ENCODE data around the gene MICALL2.

DNA sequence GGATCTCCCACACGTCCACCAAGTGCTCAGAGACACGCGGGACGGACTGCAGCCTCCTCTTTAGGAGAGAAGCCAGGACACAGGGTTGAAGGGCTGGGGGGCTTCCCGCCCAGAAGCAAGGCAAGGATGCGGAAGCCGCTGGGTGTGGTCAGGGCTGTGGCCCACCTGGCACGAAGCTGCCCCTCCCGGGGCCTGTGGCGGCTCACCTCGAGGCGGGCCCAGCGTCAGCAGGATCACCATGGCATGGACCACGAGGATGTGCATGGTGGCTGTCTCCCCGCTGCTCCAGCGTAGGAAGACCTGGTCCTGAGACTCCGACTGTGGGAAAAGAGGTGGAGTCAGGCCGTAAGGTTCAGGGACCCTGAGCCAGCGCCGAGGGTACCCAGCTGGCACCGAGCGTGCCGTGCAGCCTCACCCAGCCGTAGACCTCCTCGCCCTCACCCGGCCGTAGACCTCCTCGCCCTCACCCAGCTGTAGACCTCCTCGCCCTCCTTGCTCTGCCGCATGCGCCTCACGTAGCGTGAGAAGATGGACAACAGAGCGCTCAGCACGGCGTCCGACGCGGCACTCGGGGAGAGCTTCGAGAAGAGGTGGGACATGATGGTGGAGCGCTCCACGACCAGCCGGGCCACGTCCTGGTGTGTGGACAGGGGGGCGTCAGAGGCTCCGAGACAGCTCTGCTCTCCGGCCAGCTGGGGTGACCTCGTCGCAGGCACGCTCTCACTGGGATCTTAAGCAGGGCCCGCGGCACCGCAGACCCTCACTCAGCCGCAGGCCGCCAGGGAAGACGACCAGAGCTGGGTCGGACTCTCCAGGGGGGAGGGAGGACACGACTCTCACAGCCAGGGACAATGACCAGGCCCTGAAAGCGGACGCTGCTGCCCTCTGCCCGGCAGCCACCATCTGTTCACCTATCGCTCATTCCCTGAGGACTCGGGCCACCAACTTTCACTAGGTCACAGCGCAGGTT lies 24.6 kb upstream of the MICALL2 start:
- TF ChIP-seq, protein P1, sequence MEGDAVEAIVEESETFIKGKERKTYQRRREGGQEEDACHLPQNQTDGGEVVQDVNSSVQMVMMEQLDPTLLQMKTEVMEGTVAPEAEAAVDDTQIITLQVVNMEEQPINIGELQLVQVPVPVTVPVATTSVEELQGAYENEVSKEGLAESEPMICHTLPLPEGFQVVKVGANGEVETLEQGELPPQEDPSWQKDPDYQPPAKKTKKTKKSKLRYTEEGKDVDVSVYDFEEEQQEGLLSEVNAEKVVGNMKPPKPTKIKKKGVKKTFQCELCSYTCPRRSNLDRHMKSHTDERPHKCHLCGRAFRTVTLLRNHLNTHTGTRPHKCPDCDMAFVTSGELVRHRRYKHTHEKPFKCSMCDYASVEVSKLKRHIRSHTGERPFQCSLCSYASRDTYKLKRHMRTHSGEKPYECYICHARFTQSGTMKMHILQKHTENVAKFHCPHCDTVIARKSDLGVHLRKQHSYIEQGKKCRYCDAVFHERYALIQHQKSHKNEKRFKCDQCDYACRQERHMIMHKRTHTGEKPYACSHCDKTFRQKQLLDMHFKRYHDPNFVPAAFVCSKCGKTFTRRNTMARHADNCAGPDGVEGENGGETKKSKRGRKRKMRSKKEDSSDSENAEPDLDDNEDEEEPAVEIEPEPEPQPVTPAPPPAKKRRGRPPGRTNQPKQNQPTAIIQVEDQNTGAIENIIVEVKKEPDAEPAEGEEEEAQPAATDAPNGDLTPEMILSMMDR (IDR thresholded peaks at IDR 0.05): no peak
- no peak for TF ChIP-seq POLR2A (IDR thresholded peaks at IDR 0.05)

All from Peyer's patch (tissue), 4 donors.